ENCODE measurements around the gene NETO1. TPM values are rescaled to one million over a fixed set of nuclear protein-coding genes. Genes with fewer than 3 reads are reported as not detected.

NETO1 gene
- total RNA-seq, 1 donor, result not detected

GRCh38 chr18:72823345-72823744 is 44.4 kb downstream of the NETO1 start:
- no peaks in the 10 kb centered on the region for H3K36me3 ChIP-seq (ENCODE audit: insufficient read depth, low read length)
- no peak overlapping the region for H3K4me3 ChIP-seq (ENCODE audit: insufficient read depth, low read length)
- no peak overlapping the region for H3K27ac ChIP-seq (ENCODE audit: low read depth, low read length)
- H2AFZ ChIP-seq (ENCODE audit: low read length), result no peak overlapping the region
- no peak for DNase-seq (ENCODE audit: insufficient read length, low spot score, missing footprints)
- H3K79me2 ChIP-seq (ENCODE audit: insufficient read depth, low read length), result no peaks in the 10 kb centered on the region
- H3K4me2 ChIP-seq (ENCODE audit: insufficient read depth, low read length), result no peak overlapping the region
- no peaks in the 10 kb centered on the region for H3K27me3 ChIP-seq (ENCODE audit: insufficient read depth, low read length)
- H4K20me1 ChIP-seq (ENCODE audit: insufficient read depth, low read length), result no peaks in the 10 kb centered on the region
- no peak for TF ChIP-seq CTCF (IDR thresholded peaks at IDR 0.05; ENCODE audit: extremely low read depth, low read depth, low read length)
- no peaks in the 10 kb centered on the region for H3K9me3 ChIP-seq (ENCODE audit: low read depth, low read length)
- no peaks in the 10 kb centered on the region for H3K4me1 ChIP-seq (ENCODE audit: insufficient read depth, low read length)

GRCh38 chr18:72822202-72822601 is 45.6 kb downstream of the NETO1 start:
- no peak for DNase-seq (ENCODE audit: insufficient read length, low spot score, missing footprints)
- Histone ChIP-seq H3K79me2 (ENCODE audit: insufficient read depth, low read length) (no peaks in the 10 kb centered on the region), H4K20me1 (ENCODE audit: insufficient read depth, low read length) (no peaks in the 10 kb centered on the region), H3K27me3 (ENCODE audit: insufficient read depth, low read length) (no peaks in the 10 kb centered on the region), H3K4me1 (ENCODE audit: insufficient read depth, low read length) (no peaks in the 10 kb centered on the region), H3K36me3 (ENCODE audit: insufficient read depth, low read length) (no peaks in the 10 kb centered on the region), H2AFZ (ENCODE audit: low read length) (no peak overlapping the region), H3K4me2 (ENCODE audit: insufficient read depth, low read length) (no peak overlapping the region), H3K4me3 (ENCODE audit: insufficient read depth, low read length) (no peak overlapping the region), H3K9me3 (ENCODE audit: low read depth, low read length) (no peaks in the 10 kb centered on the region), H3K27ac (ENCODE audit: low read depth, low read length) (no peak overlapping the region)
- no peak for TF ChIP-seq CTCF (IDR thresholded peaks at IDR 0.05; ENCODE audit: extremely low read depth, low read depth, low read length)

- no peak for TF ChIP-seq CTCF (IDR thresholded peaks at IDR 0.05; ENCODE audit: extremely low read depth, low read depth, low read length)
Observed at GRCh38 chr18:72820571-72820970, 47.2 kb downstream of the NETO1 start.

GRCh38 chr18:72819050-72819449 is 48.7 kb downstream of the NETO1 start:
- Histone ChIP-seq H3K4me3 (ENCODE audit: insufficient read depth, low read length) (no peak overlapping the region), H3K9me3 (ENCODE audit: low read depth, low read length) (no peaks in the 10 kb centered on the region), H3K36me3 (ENCODE audit: insufficient read depth, low read length) (no peaks in the 10 kb centered on the region), H3K27ac (ENCODE audit: low read depth, low read length) (no peak overlapping the region), H3K79me2 (ENCODE audit: insufficient read depth, low read length) (no peaks in the 10 kb centered on the region), H3K4me1 (ENCODE audit: insufficient read depth, low read length) (no peaks in the 10 kb centered on the region), H3K27me3 (ENCODE audit: insufficient read depth, low read length) (no peaks in the 10 kb centered on the region), H3K4me2 (ENCODE audit: insufficient read depth, low read length) (no peak overlapping the region), H4K20me1 (ENCODE audit: insufficient read depth, low read length) (no peaks in the 10 kb centered on the region), H2AFZ (ENCODE audit: low read length) (no peak overlapping the region)
- no peak for DNase-seq (ENCODE audit: insufficient read length, low spot score, missing footprints)
- TF ChIP-seq CTCF (IDR thresholded peaks at IDR 0.05; ENCODE audit: extremely low read depth, low read depth, low read length), result no peak

More at GRCh38 chr18:72820571-72820970, 47.2 kb downstream of the NETO1 start:
- Histone ChIP-seq H3K27me3 (ENCODE audit: insufficient read depth, low read length) (no peaks in the 10 kb centered on the region), H3K79me2 (ENCODE audit: insufficient read depth, low read length) (no peaks in the 10 kb centered on the region), H2AFZ (ENCODE audit: low read length) (no peak overlapping the region), H3K36me3 (ENCODE audit: insufficient read depth, low read length) (no peaks in the 10 kb centered on the region), H4K20me1 (ENCODE audit: insufficient read depth, low read length) (no peaks in the 10 kb centered on the region), H3K9me3 (ENCODE audit: low read depth, low read length) (no peaks in the 10 kb centered on the region), H3K27ac (ENCODE audit: low read depth, low read length) (no peak overlapping the region), H3K4me2 (ENCODE audit: insufficient read depth, low read length) (no peak overlapping the region), H3K4me1 (ENCODE audit: insufficient read depth, low read length) (no peaks in the 10 kb centered on the region), H3K4me3 (ENCODE audit: insufficient read depth, low read length) (no peak overlapping the region)
- no peak for DNase-seq (ENCODE audit: insufficient read length, low spot score, missing footprints)

Measured in osteoblast (primary cell).